ENCODE results near the gene DLEC1.

The DLEC1 gene

DNA sequence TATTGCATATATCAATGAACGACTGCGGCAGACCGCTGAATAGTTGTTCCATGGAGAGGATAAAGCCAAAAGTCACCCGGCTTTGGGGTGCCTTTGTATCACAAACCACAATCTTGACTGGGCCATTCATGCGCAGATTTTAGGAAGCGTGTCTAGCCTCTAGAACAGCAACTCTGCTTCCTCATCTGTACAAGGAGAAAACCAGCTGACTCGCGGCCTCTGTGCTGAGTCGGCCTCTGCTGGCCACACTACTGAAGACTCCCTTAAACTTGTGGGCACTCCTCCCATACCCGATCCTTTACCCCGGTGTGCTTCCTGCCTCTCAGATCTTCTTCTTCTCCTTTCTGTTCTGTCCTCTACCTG lies 872 bp downstream of the DLEC1 start:
- peak; percentile 45 for DNase-seq (ENCODE audit: low read depth)
- peak; percentile 22 for TF ChIP-seq CTCF (conservative IDR thresholded peaks at IDR 0.05; ENCODE audit: control insufficient read depth, insufficient read depth, low read depth, low read length)
- H3K4me3 ChIP-seq (ENCODE audit: control insufficient read depth, low read depth, low read length) = no peak overlapping the region

DNA sequence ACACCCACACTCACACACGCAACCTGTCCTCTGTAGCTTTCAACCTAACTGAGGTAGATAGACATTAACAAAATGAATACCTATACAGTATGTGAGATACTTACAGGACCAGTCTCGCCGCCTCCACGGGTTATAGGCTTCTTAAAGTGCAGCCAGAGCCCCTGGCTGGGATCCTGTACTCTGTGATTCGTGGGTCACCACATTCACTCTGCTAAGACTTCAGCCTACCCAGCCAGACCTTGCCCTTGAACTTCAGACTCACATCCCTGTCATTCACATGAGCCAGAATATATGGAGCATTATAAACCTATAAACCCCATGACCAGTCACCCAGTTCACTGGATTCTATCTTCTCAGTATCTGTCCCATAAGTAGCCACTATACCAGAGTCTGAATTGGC lies 1.4 kb downstream of the DLEC1 start:
- no peak for TF ChIP-seq CTCF (conservative IDR thresholded peaks at IDR 0.05; ENCODE audit: control insufficient read depth, insufficient read depth, low read depth, low read length)
- DNase-seq (ENCODE audit: low read depth) = no peak
- no peak overlapping the region for H3K4me3 ChIP-seq (ENCODE audit: control insufficient read depth, low read depth, low read length)

GRCh38 chr3:38043486-38043885 lies 4.5 kb downstream of the DLEC1 start:
- TF ChIP-seq CTCF (conservative IDR thresholded peaks at IDR 0.05; ENCODE audit: control insufficient read depth, insufficient read depth, low read depth, low read length) = no peak

DNA sequence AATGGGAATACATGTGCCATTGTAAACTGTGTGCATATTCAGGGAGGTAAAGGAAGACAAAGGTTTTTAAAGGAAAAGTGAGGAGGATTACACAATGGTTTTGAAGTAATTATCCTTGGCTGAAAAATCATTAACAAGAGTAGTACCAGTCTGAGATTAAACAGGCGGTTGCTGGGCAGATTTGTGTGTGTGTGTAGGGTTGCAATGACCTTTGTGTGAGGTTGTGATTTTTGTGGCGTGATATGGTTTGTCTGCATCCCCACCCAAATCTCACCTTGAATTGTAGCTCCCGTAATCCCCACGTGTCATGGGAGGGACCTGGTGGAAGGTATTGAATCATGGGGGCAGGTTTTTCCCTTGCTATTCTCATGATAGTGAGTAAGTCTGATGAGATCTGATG lies 7.0 kb downstream of the DLEC1 start:
- no peak for TF ChIP-seq CTCF (conservative IDR thresholded peaks at IDR 0.05; ENCODE audit: control insufficient read depth, insufficient read depth, low read depth, low read length)
- DNase-seq (ENCODE audit: low read depth) = no peak

More at GRCh38 chr3:38043486-38043885, 4.5 kb downstream of the DLEC1 start:
- H3K4me3 ChIP-seq (ENCODE audit: control insufficient read depth, low read depth, low read length) = no peak overlapping the region
- DNase-seq (ENCODE audit: low read depth) = no peak

GRCh38 chr3:38046821-38047220 lies 7.8 kb downstream of the DLEC1 start:
- no peak for TF ChIP-seq CTCF (conservative IDR thresholded peaks at IDR 0.05; ENCODE audit: control insufficient read depth, insufficient read depth, low read depth, low read length)
- H3K4me3 ChIP-seq (ENCODE audit: control insufficient read depth, low read depth, low read length) = no peak overlapping the region
- no peak for DNase-seq (ENCODE audit: low read depth)

More for the DNA sequence above, 7.0 kb downstream of the DLEC1 start:
- no peak overlapping the region for H3K4me3 ChIP-seq (ENCODE audit: control insufficient read depth, low read depth, low read length)

DNA sequence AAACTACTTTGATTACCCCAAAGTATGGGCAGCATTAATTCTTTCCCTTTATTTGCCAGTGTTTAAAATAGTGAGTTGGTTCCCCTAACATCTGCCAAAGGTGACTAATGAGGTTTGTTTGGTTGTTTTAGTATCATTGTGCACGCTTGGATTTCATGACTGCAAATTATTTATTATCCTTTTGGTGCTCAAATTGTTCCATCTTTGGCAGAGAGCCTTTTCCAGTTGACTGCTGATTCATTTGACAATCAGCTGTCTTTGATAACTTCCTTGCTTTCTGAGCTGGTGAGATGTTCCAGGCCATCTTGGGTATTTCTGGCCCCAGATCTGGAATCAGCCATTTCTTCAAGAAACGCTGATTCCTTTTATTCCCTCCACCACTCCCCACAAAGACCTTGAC lies 8.9 kb downstream of the DLEC1 start:
- no peak overlapping the region for H3K4me3 ChIP-seq (ENCODE audit: control insufficient read depth, low read depth, low read length)
- DNase-seq (ENCODE audit: low read depth) = peak; percentile 34
- no peak for TF ChIP-seq CTCF (conservative IDR thresholded peaks at IDR 0.05; ENCODE audit: control insufficient read depth, insufficient read depth, low read depth, low read length)

All from fibroblast of mammary gland (primary cell).